Right lobe of liver (tissue), 6 donors: Measurements from ENCODE around the gene PKP4. TPM values are rescaled to one million over a fixed set of nuclear protein-coding genes. Genes with fewer than 3 reads are reported as not detected.

ENCODE experiments used
- ATAC-seq, 4 donors: fragments of 200-7000 bp; cut with Tn5 transposase; one replicate each; pipeline ENCODE4 v1.9.1; 2020; ENCODE audit warnings: mild to moderate bottlenecking in 4 of 4, moderate library complexity in 4 of 4
- DNase-seq, 3 donors: peaks; one replicate each; pipeline ENCODE4 v3.0.0-alpha.2; 2020
- H3K27ac ChIP-seq, 3 donors: fragments of 200-600 bp; one replicate each; pipeline ENCODE4 v1.8.0; 2022
- H3K27me3 ChIP-seq, 2 donors: fragments of 200-600 bp; one replicate each; pipeline ENCODE4 v1.8.0; 2022
- H3K36me3 ChIP-seq, 4 donors: fragments of 200-600 bp; sonication (generic) in 1 of 4; one replicate each; pipeline versions ENCODE4 v1.5.1 to v1.8.0; 2017 to 2022; ENCODE audit warnings: control low read depth in 1 of 4
- H3K4me1 ChIP-seq, 4 donors: fragments of 200-600 bp; sonication (generic) in 1 of 4; one replicate each; pipeline versions ENCODE4 v1.5.1 to v1.8.0; 2017 to 2022; ENCODE audit warnings: control low read depth in 1 of 4
- H3K4me3 ChIP-seq, 3 donors: fragments of 200-600 bp; one replicate each; pipeline ENCODE4 v1.8.0; 2022
- H3K9me3 ChIP-seq, 4 donors: fragments of 200-600 bp; sonication (generic) in 1 of 4; one replicate each; pipeline versions ENCODE4 v1.5.1 to v1.8.0; 2017 to 2022; ENCODE audit warnings: control low read depth in 1 of 4
- CTCF ChIP-seq, 4 donors: fragments of 200-600 bp in 3 of 4; fragments of 450-650 bp in 1 of 4; IDR thresholded peaks; one replicate each; pipeline versions ENCODE4 v1.5.1 to v1.8.0; 2016 to 2022; ENCODE audit warnings: antibody characterized with exemption in 4 of 4, mild to moderate bottlenecking in 2 of 4
- POLR2A ChIP-seq: fragments of 450-650 bp; IDR thresholded peaks from one replicate; pipeline ENCODE4 v1.6.1; 2017; ENCODE audit warnings: antibody characterized with exemption, mild to moderate bottlenecking
- WGBS: methylation state at CpG from one replicate; pipeline ENCODE4 v1.1.6; 2018; ENCODE audit warnings: low coverage, low lambda C conversion rate; ENCODE audit not compliant: insufficient coverage; ENCODE audit errors: missing lambda C conversion rate; 5-methylcytosine and 5-hydroxymethylcytosine counted together
- intact Hi-C, 2 donors: fragments of 100-400 bp; cut with DNase I; formaldehyde crosslinking; loops; one replicate each; pipeline versions ENCODE4 v1.11.2 to v1.14.1; 2022
- total RNA-seq, 6 experiments: library from RNA; depleted of rRNA in 2 of 6; stranded (reverse); fragments of >200 nt in 2 of 6; fragmentation: NEBNext Ultra II Directional in 3 of 6; extraction: Animal tissue kit (Norgen Biotek cat#: 25700) in 3 of 6; gene quantifications; one replicate each; pipeline versions ENCODE4 v1.1.0 to v1.2.4, GENCODE V29; 2016 to 2023
- donor health status: DM: no; HTN: yes; CAD: no.
- donor health status: DM: no; HTN: no; CAD: no.
- donor health status: DM: no; HTN: no; CAD: no.
- donor health status: DM: no; HTN: yes; CAD: no.
- donor health status: DM: no; HTN: yes; CAD: no.

Gene PKP4
- total RNA-seq, 6 experiments from 2014 or later, result 27.2 to 41.6 (median 33.2) TPM

- Histone ChIP-seq H3K4me1 (no peaks in the 10 kb centered on the region), H3K4me3 (no peak overlapping the region), H3K36me3 (peaks cover 0 to 2% (median 0%) of the 10 kb centered on the region in 4 donors), H3K27ac (no peak overlapping the region), H3K27me3 (no peaks in the 10 kb centered on the region), H3K9me3 (no peaks in the 10 kb centered on the region)
- WGBS, result 100% methylated on average over 1 of the region's 1 CpG
- no peak for ATAC-seq
- DNase-seq, result no peak
- TF ChIP-seq POLR2A (no peak), CTCF (IDR thresholded peaks at IDR 0.05) (no peak)
- intact Hi-C loops, result no loop called here
Observed at GRCh38 chr2:158578703-158579330, 122.1 kb downstream of the PKP4 start.

GRCh38 chr2:158579928-158580327, 123.2 kb downstream of the PKP4 start:
- no peak overlapping the region for H3K27ac ChIP-seq
- no peaks in the 10 kb centered on the region for H3K9me3 ChIP-seq
- H3K4me1 ChIP-seq, result no peaks in the 10 kb centered on the region
- DNase-seq (no peak), ATAC-seq (no peak)
- intact Hi-C loops, result no loop called here
- TF ChIP-seq POLR2A, result no peak
- TF ChIP-seq CTCF (IDR thresholded peaks at IDR 0.05), result no peak
- WGBS, result 97% methylated on average over 2 of the region's 2 CpGs
- peaks cover 0 to 2% (median 0%) of the 10 kb centered on the region in 4 donors for H3K36me3 ChIP-seq
- H3K4me3 ChIP-seq, result no peak overlapping the region
- no peaks in the 10 kb centered on the region for H3K27me3 ChIP-seq

- Histone ChIP-seq H3K4me3 (no peak overlapping the region), H3K4me1 (no peaks in the 10 kb centered on the region), H3K27ac (no peak overlapping the region), H3K27me3 (no peaks in the 10 kb centered on the region), H3K36me3 (peaks cover 0 to 2% (median 0%) of the 10 kb centered on the region in 4 donors), H3K9me3 (no peaks in the 10 kb centered on the region)
- ATAC-seq (no peak), DNase-seq (no peak)
- intact Hi-C loops, result no loop called here
- WGBS, result 70% methylated on average over 2 of the region's 2 CpGs
- no peak for TF ChIP-seq CTCF (IDR thresholded peaks at IDR 0.05)
- no peak for TF ChIP-seq POLR2A
Observed at GRCh38 chr2:158580760-158581159, 124.0 kb downstream of the PKP4 start.

GRCh38 chr2:158582670-158583069, 125.9 kb downstream of the PKP4 start:
- no peak for ATAC-seq
- H3K4me1 ChIP-seq, result no peaks in the 10 kb centered on the region
- no peaks in the 10 kb centered on the region for H3K27me3 ChIP-seq
- intact Hi-C loops, result no loop called here
- no peak for TF ChIP-seq POLR2A
- no peak for TF ChIP-seq CTCF (IDR thresholded peaks at IDR 0.05)
- DNase-seq, result no peak
- H3K4me3 ChIP-seq, result no peak overlapping the region
- no peak overlapping the region for H3K27ac ChIP-seq
- 80% methylated on average over 1 of the region's 1 CpG for WGBS
- H3K36me3 ChIP-seq, result peaks cover 0 to 2% (median 0%) of the 10 kb centered on the region in 4 donors
- no peaks in the 10 kb centered on the region for H3K9me3 ChIP-seq
